HL-60 (cell line): Measurements from ENCODE around the gene COMMD7.

Experiments
- CTCF ChIP-seq: IDR thresholded peaks from one replicate; pipeline ENCODE4 v1.5.1; 2011; ENCODE audit warnings: low read length, control low read depth, inconsistent platforms; ENCODE audit not compliant: insufficient read depth
- POLR2AphosphoS5 ChIP-seq: IDR thresholded peaks from 2 replicates; pipeline ENCODE4 v1.6.1; 2012; ENCODE audit warnings: low read depth
- REST ChIP-seq: IDR thresholded peaks from 2 replicates; pipeline ENCODE4 v1.6.1; 2012; ENCODE audit warnings: low read depth; ENCODE audit not compliant: insufficient replicate concordance

GRCh38 chr20:32702706-32703425 is 40.4 kb downstream of the COMMD7 start:
- TF ChIP-seq REST (no peak), CTCF (no peak), POLR2AphosphoS5 (no peak)
